ENCODE data around the gene EIF4H.

DNA sequence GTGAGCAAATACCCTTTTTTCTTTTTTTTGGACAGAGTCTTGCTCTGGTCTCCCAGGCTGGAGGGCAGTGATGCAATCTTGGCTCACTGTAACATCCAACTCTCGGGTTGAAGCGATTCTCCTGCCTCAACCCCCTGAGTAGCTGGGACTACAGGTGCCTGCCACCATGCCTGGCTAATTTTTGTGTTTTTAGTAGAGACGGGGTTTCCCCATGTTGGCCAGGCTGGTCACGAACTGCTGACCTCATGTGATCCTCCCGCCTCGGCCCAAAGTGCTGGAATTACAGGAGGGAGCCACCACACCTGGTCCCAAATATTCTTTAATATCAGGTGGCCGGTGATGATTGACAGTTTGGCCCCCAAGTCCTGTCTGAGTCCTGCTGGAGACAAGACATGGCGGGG lies 42.2 kb downstream of the EIF4H start:
- TF ChIP-seq REST (IDR thresholded peaks at IDR 0.05; ENCODE audit: insufficient replicate concordance, low read depth) (no peak), CTCF (IDR thresholded peaks at IDR 0.05; ENCODE audit: insufficient read depth, low read length) (no peak)

Data from HL-60 (cell line).